HEK293 (cell line): Measurements from ENCODE around the gene AFF3.

Experiments used
- GLI4 ChIP-seq: fragments of 450-650 bp; formaldehyde crosslinking; IDR thresholded peaks from 2 replicates; pipeline ENCODE4 v1.5.1; 2016; ENCODE audit warnings: missing biosample characterization, missing genetic modification characterization
- SP2 ChIP-seq: fragments of 450-650 bp; formaldehyde crosslinking; IDR thresholded peaks from 2 replicates; pipeline ENCODE4 v1.5.1; 2016; ENCODE audit warnings: missing biosample characterization, missing genetic modification characterization
- ZIC2 ChIP-seq: fragments of 450-650 bp; formaldehyde crosslinking; IDR thresholded peaks from 2 replicates; pipeline ENCODE4 v1.5.1; 2016; ENCODE audit warnings: missing biosample characterization, missing genetic modification characterization
- ZNF211 ChIP-seq: fragments of 450-650 bp; formaldehyde crosslinking; IDR thresholded peaks from 2 replicates; pipeline ENCODE4 v1.5.1; 2016; ENCODE audit warnings: low read depth, missing biosample characterization, missing genetic modification characterization
- ZNF785 ChIP-seq: fragments of 450-650 bp; formaldehyde crosslinking; IDR thresholded peaks from 2 replicates; pipeline ENCODE4 v1.5.1; 2016; ENCODE audit warnings: missing biosample characterization, missing genetic modification characterization
- ZNF792 ChIP-seq: fragments of 450-650 bp; formaldehyde crosslinking; IDR thresholded peaks from 2 replicates; pipeline ENCODE4 v1.5.1; 2016; ENCODE audit warnings: missing biosample characterization, missing genetic modification characterization
- TF ChIP-seq, protein P1 (sequence below): fragments of 450-650 bp; formaldehyde crosslinking; optimal IDR thresholded peaks from 2 replicates; pipeline ENCODE3; 2016; ENCODE audit warnings: missing biosample characterization, mild to moderate bottlenecking, missing genetic modification characterization
- TF ChIP-seq, protein P2 (sequence below): fragments of 450-650 bp; formaldehyde crosslinking; conservative IDR thresholded peaks from 2 replicates; pipeline ENCODE4 v1.5.1; 2016; ENCODE audit warnings: low read depth, missing biosample characterization, missing genetic modification characterization
- TF ChIP-seq, protein P3 (sequence below): sonication (generic); formaldehyde crosslinking; IDR thresholded peaks from 2 replicates; pipeline ENCODE4 v1.8.1; 2022; ENCODE audit warnings: mild to moderate bottlenecking, moderate library complexity, missing genetic modification reagents
- TF ChIP-seq, protein P4 (sequence below): fragments of 450-650 bp; formaldehyde crosslinking; IDR thresholded peaks from 2 replicates; pipeline ENCODE4 v1.5.1; 2016; ENCODE audit warnings: missing biosample characterization, missing genetic modification characterization

DNA sequence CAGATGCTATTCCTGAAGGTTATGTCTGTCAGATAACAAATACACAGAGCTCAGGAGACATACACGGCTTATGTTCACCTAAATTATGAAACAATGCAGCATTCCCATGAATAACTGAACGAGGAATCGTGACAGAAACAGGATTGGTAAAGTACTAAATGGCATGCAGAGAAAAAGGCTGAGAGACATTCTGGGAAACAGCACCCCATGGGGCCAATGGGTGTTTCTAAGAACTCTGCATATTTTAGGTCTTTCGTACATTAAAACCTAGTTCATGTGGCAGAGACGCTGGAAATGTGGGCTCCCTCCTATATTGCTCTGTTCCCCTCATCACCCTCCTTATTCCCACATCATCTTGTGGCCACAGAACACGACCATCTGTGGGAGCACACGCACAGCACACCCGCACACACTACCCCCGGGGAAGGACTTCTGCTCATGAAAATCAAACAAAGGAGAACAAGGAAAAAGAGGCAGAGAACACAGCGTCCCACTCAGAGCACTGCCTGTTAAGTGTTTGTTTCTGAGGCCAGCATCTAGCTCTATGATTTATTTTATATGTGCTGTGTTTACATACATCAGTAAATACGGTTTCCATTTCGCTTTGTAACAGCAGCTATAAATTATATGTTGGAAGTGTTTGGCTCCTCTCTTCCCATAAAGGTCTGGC, 143.6 kb downstream of the AFF3 start:
- no peak for TF ChIP-seq ZNF211 (tag by site-specific recombination)
- TF ChIP-seq ZIC2 (tag by site-specific recombination), result no peak
- TF ChIP-seq, protein P1, sequence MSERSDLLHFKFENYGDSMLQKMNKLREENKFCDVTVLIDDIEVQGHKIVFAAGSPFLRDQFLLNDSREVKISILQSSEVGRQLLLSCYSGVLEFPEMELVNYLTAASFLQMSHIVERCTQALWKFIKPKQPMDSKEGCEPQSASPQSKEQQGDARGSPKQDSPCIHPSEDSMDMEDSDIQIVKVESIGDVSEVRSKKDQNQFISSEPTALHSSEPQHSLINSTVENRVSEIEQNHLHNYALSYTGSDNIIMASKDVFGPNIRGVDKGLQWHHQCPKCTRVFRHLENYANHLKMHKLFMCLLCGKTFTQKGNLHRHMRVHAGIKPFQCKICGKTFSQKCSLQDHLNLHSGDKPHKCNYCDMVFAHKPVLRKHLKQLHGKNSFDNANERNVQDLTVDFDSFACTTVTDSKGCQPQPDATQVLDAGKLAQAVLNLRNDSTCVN (tag by site-specific recombination), result no peak
- TF ChIP-seq, protein P2, sequence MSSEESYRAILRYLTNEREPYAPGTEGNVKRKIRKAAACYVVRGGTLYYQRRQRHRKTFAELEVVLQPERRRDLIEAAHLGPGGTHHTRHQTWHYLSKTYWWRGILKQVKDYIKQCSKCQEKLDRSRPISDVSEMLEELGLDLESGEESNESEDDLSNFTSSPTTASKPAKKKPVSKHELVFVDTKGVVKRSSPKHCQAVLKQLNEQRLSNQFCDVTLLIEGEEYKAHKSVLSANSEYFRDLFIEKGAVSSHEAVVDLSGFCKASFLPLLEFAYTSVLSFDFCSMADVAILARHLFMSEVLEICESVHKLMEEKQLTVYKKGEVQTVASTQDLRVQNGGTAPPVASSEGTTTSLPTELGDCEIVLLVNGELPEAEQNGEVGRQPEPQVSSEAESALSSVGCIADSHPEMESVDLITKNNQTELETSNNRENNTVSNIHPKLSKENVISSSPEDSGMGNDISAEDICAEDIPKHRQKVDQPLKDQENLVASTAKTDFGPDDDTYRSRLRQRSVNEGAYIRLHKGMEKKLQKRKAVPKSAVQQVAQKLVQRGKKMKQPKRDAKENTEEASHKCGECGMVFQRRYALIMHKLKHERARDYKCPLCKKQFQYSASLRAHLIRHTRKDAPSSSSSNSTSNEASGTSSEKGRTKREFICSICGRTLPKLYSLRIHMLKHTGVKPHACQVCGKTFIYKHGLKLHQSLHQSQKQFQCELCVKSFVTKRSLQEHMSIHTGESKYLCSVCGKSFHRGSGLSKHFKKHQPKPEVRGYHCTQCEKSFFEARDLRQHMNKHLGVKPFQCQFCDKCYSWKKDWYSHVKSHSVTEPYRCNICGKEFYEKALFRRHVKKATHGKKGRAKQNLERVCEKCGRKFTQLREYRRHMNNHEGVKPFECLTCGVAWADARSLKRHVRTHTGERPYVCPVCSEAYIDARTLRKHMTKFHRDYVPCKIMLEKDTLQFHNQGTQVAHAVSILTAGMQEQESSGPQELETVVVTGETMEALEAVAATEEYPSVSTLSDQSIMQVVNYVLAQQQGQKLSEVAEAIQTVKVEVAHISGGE (tag by site-specific recombination), result no peak
- TF ChIP-seq SP2 (tag by site-specific recombination), result no peak
- TF ChIP-seq, protein P3, sequence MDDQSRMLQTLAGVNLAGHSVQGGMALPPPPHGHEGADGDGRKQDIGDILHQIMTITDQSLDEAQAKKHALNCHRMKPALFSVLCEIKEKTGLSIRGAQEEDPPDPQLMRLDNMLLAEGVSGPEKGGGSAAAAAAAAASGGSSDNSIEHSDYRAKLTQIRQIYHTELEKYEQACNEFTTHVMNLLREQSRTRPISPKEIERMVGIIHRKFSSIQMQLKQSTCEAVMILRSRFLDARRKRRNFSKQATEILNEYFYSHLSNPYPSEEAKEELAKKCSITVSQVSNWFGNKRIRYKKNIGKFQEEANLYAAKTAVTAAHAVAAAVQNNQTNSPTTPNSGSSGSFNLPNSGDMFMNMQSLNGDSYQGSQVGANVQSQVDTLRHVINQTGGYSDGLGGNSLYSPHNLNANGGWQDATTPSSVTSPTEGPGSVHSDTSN (CRISPR knock-in tag), result no peak
- TF ChIP-seq, protein P4, sequence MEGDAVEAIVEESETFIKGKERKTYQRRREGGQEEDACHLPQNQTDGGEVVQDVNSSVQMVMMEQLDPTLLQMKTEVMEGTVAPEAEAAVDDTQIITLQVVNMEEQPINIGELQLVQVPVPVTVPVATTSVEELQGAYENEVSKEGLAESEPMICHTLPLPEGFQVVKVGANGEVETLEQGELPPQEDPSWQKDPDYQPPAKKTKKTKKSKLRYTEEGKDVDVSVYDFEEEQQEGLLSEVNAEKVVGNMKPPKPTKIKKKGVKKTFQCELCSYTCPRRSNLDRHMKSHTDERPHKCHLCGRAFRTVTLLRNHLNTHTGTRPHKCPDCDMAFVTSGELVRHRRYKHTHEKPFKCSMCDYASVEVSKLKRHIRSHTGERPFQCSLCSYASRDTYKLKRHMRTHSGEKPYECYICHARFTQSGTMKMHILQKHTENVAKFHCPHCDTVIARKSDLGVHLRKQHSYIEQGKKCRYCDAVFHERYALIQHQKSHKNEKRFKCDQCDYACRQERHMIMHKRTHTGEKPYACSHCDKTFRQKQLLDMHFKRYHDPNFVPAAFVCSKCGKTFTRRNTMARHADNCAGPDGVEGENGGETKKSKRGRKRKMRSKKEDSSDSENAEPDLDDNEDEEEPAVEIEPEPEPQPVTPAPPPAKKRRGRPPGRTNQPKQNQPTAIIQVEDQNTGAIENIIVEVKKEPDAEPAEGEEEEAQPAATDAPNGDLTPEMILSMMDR, result no peak
- TF ChIP-seq GLI4 (tag by site-specific recombination), result no peak
- no peak for TF ChIP-seq ZNF785 (tag by site-specific recombination)
- no peak for TF ChIP-seq ZNF792 (tag by site-specific recombination)
